Body of pancreas (tissue), 4 donors: ENCODE data around the gene TNNC2.

Source experiments
- CTCF ChIP-seq, 7 experiments: fragments of 450-650 bp in 4 of 7; fragments of 200-600 bp in 3 of 7; sonication (generic) in 3 of 7; IDR thresholded peaks; one replicate each; pipeline ENCODE4 v1.5.1; 2016 to 2019; ENCODE audit warnings: antibody characterized with exemption in 7 of 7
- POLR2A ChIP-seq, 3 donors: fragments of 450-650 bp; IDR thresholded peaks; one replicate each; pipeline ENCODE4 v1.6.1; 2016; ENCODE audit warnings: antibody characterized with exemption in 3 of 3, mild to moderate bottlenecking in 2 of 3

- TF ChIP-seq CTCF (IDR thresholded peaks at IDR 0.05) = no peak
- TF ChIP-seq POLR2A (IDR thresholded peaks at IDR 0.05) = no peak
These were observed 22.0 kb upstream of the TNNC2 start for GRCh38 chr20:45848969-45849582.
